Activated T-cell treated with anti-CD3 and anti-CD28 coated beads for 4 hours (primary cell): ENCODE measurements around the gene RPS6KB2.

ENCODE experiments used
- DNase-seq: peaks from one replicate; pipeline ENCODE4 v3.0.0-alpha.2; 2020

The RPS6KB2 gene

GRCh38 chr11:67428052-67429001 is at the start of gene RPS6KB2:
Gene RPS6KB2, plus strand, starts transcription at chr11:67428494. Its CDS starts 52 bp downstream, at chr11:67428546.
- DNase-seq: peak; percentile 100

GRCh38 chr11:67378544-67378943 is 49.8 kb upstream of the RPS6KB2 start:
- DNase-seq: no peak

GRCh38 chr11:67379061-67380058 is 48.9 kb upstream of the RPS6KB2 start:
- DNase-seq: no peak

- no peak for DNase-seq
Observed at GRCh38 chr11:67381244-67381972, 46.9 kb upstream of the RPS6KB2 start.

GRCh38 chr11:67382276-67383136 is 45.8 kb upstream of the RPS6KB2 start:
- DNase-seq: peak; percentile 81

GRCh38 chr11:67384851-67385366 is 43.4 kb upstream of the RPS6KB2 start:
- DNase-seq: no peak

GRCh38 chr11:67387069-67387468 is 41.2 kb upstream of the RPS6KB2 start:
- no peak for DNase-seq

GRCh38 chr11:67387518-67387917 is 40.8 kb upstream of the RPS6KB2 start:
- no peak for DNase-seq

GRCh38 chr11:67389477-67389876 is 38.8 kb upstream of the RPS6KB2 start:
- peak; percentile 56 for DNase-seq

GRCh38 chr11:67390947-67391303 is 37.4 kb upstream of the RPS6KB2 start:
- no peak for DNase-seq

- DNase-seq: peak; percentile 87
Observed at GRCh38 chr11:67391304-67392182, 36.8 kb upstream of the RPS6KB2 start, which contains the start of gene RAD9A. Gene RAD9A, plus strand, starts transcription at chr11:67391986. Its CDS starts 59 bp downstream, at chr11:67392045.

- no peak for DNase-seq
Observed at GRCh38 chr11:67392183-67392715, 36.0 kb upstream of the RPS6KB2 start.

GRCh38 chr11:67393437-67393836 is 34.9 kb upstream of the RPS6KB2 start:
- DNase-seq: no peak

- DNase-seq: no peak
Observed at GRCh38 chr11:67393990-67394389, 34.3 kb upstream of the RPS6KB2 start.

GRCh38 chr11:67395555-67396258 is 32.6 kb upstream of the RPS6KB2 start:
- DNase-seq: no peak

- DNase-seq: no peak
Observed at GRCh38 chr11:67396259-67396581, 32.1 kb upstream of the RPS6KB2 start.

- no peak for DNase-seq
Observed at GRCh38 chr11:67396587-67397389, 31.5 kb upstream of the RPS6KB2 start.

GRCh38 chr11:67397536-67397935 is 30.8 kb upstream of the RPS6KB2 start:
- DNase-seq: no peak
